Duodenal mucosa (tissue), 2 donors: ENCODE results near the gene NTRK3.
"Not testable (repeated sequence)": the region's sequence is repeated elsewhere in the genome, so short reads cannot be mapped to it uniquely, and the experiment has no call there.

Experiments
- H3K27ac ChIP-seq: one replicate; pipeline ENCODE4 v1.7.0; 2013; ENCODE audit warnings: low read depth, low read length
- H3K27me3 ChIP-seq, 2 donors: one replicate each; pipeline ENCODE4 v1.7.0; 2013; ENCODE audit warnings: low read length in 2 of 2, control low read depth in 1 of 2; ENCODE audit not compliant: insufficient read depth in 2 of 2, control insufficient read depth in 1 of 2
- H3K36me3 ChIP-seq, 2 donors: one replicate each; pipeline ENCODE4 v1.7.0; 2013; ENCODE audit warnings: low read length in 2 of 2, control low read depth in 1 of 2; ENCODE audit not compliant: insufficient read depth in 2 of 2, control insufficient read depth in 1 of 2
- H3K4me1 ChIP-seq, 2 donors: one replicate each; pipeline ENCODE4 v1.7.0; 2013; ENCODE audit warnings: low read length in 2 of 2, control low read depth in 1 of 2; ENCODE audit not compliant: insufficient read depth in 2 of 2, control insufficient read depth in 1 of 2
- H3K4me3 ChIP-seq, 2 donors: one replicate each; pipeline ENCODE4 v1.7.0; 2013; ENCODE audit warnings: low read length in 2 of 2, low read depth in 1 of 2
- H3K9ac ChIP-seq, 2 donors: one replicate each; pipeline ENCODE4 v1.7.0; 2013; ENCODE audit warnings: low read length in 2 of 2, low read depth in 1 of 2
- H3K9me3 ChIP-seq, 2 donors: one replicate each; pipeline ENCODE4 v1.7.0; 2013; ENCODE audit warnings: low read length in 2 of 2, control low read depth in 1 of 2; ENCODE audit not compliant: control insufficient read depth in 1 of 2

NTRK3 gene

GRCh38 chr15:88072598-88073390, 183.7 kb downstream of the NTRK3 start:
- Histone ChIP-seq H3K27ac (no peak overlapping the region), H3K4me3 (no peak overlapping the region), H3K4me1 (no peaks in the 10 kb centered on the region), H3K9ac (no peak overlapping the region), H3K27me3 (no peaks in the 10 kb centered on the region), H3K36me3 (no peaks in the 10 kb centered on the region), H3K9me3 (no peaks in the 10 kb centered on the region)

- not testable (repeated sequence) for H3K27me3 ChIP-seq, H3K4me3 ChIP-seq, H3K27ac ChIP-seq, H3K9me3 ChIP-seq, H3K36me3 ChIP-seq, H3K4me1 ChIP-seq, H3K9ac ChIP-seq
Observed at GRCh38 chr15:88072133-88072532, 184.4 kb downstream of the NTRK3 start.

GRCh38 chr15:88071141-88071540, 185.4 kb downstream of the NTRK3 start:
- Histone ChIP-seq H3K36me3 (no peaks in the 10 kb centered on the region), H3K4me1 (no peaks in the 10 kb centered on the region), H3K9me3 (no peaks in the 10 kb centered on the region), H3K9ac (no peak overlapping the region), H3K4me3 (no peak overlapping the region), H3K27me3 (no peaks in the 10 kb centered on the region), H3K27ac (no peak overlapping the region)

- H3K27ac ChIP-seq = no peak overlapping the region
- no peaks in the 10 kb centered on the region for H3K27me3 ChIP-seq
- no peak overlapping the region for H3K9ac ChIP-seq
- no peaks in the 10 kb centered on the region for H3K4me1 ChIP-seq
- no peak overlapping the region for H3K4me3 ChIP-seq
- no peaks in the 10 kb centered on the region for H3K9me3 ChIP-seq
- no peaks in the 10 kb centered on the region for H3K36me3 ChIP-seq
Observed at GRCh38 chr15:88069561-88069960, 187.0 kb downstream of the NTRK3 start.

- Histone ChIP-seq H3K36me3 (no peaks in the 10 kb centered on the region), H3K9ac (no peak overlapping the region)
Observed at GRCh38 chr15:88067331-88067685, 189.2 kb downstream of the NTRK3 start.

GRCh38 chr15:88066636-88067330, 189.8 kb downstream of the NTRK3 start:
- Histone ChIP-seq H3K9me3 (no peaks in the 10 kb centered on the region), H3K4me1 (no peaks in the 10 kb centered on the region), H3K4me3 (no peak overlapping the region), H3K27ac (no peak overlapping the region), H3K36me3 (no peaks in the 10 kb centered on the region), H3K27me3 (no peaks in the 10 kb centered on the region), H3K9ac (no peak overlapping the region)

More at GRCh38 chr15:88067331-88067685, 189.2 kb downstream of the NTRK3 start:
- H3K27ac ChIP-seq = no peak overlapping the region
- H3K4me3 ChIP-seq = no peak overlapping the region
- H3K9me3 ChIP-seq = no peaks in the 10 kb centered on the region
- H3K4me1 ChIP-seq = no peaks in the 10 kb centered on the region
- H3K27me3 ChIP-seq = no peaks in the 10 kb centered on the region

GRCh38 chr15:88061452-88061851, 195.1 kb downstream of the NTRK3 start:
- H3K9ac ChIP-seq = no peak overlapping the region
- no peaks in the 10 kb centered on the region for H3K27me3 ChIP-seq
- H3K27ac ChIP-seq = no peak overlapping the region
- no peaks in the 10 kb centered on the region for H3K4me1 ChIP-seq
- H3K9me3 ChIP-seq = no peaks in the 10 kb centered on the region
- no peaks in the 10 kb centered on the region for H3K36me3 ChIP-seq
- H3K4me3 ChIP-seq = no peak overlapping the region

- no peaks in the 10 kb centered on the region for H3K9me3 ChIP-seq
- H3K27me3 ChIP-seq = no peaks in the 10 kb centered on the region
- H3K27ac ChIP-seq = no peak overlapping the region
- H3K4me3 ChIP-seq = no peak overlapping the region
- H3K9ac ChIP-seq = no peak overlapping the region
- H3K36me3 ChIP-seq = no peaks in the 10 kb centered on the region
- no peaks in the 10 kb centered on the region for H3K4me1 ChIP-seq
Observed at GRCh38 chr15:88060383-88060782, 196.2 kb downstream of the NTRK3 start.

- H3K9me3 ChIP-seq = no peaks in the 10 kb centered on the region
Observed at GRCh38 chr15:88057836-88058235, 198.7 kb downstream of the NTRK3 start.

GRCh38 chr15:88049506-88049905, 207.0 kb downstream of the NTRK3 start:
- no peak overlapping the region for H3K4me3 ChIP-seq
- H3K9ac ChIP-seq = no peak overlapping the region
- no peak overlapping the region for H3K27ac ChIP-seq
- no peaks in the 10 kb centered on the region for H3K27me3 ChIP-seq
- H3K36me3 ChIP-seq = no peaks in the 10 kb centered on the region
- no peaks in the 10 kb centered on the region for H3K9me3 ChIP-seq
- no peaks in the 10 kb centered on the region for H3K4me1 ChIP-seq

More at GRCh38 chr15:88057836-88058235, 198.7 kb downstream of the NTRK3 start:
- Histone ChIP-seq H3K9ac (no peak overlapping the region), H3K27ac (no peak overlapping the region), H3K4me3 (no peak overlapping the region), H3K4me1 (no peaks in the 10 kb centered on the region), H3K36me3 (no peaks in the 10 kb centered on the region), H3K27me3 (no peaks in the 10 kb centered on the region)
